ENCODE measurements around the gene FAM221A.
"Not testable (repeated sequence)": the region's sequence is repeated elsewhere in the genome, so short reads cannot be mapped to it uniquely, and the experiment has no call there.

Gene FAM221A

GRCh38 chr7:23715099-23715498 is 35.1 kb downstream of the FAM221A start:
- Histone ChIP-seq H3K4me3 (ENCODE audit: low read depth, low read length) (no peak overlapping the region), H3K4me1 (no peaks in the 10 kb centered on the region), H3K9ac (no peak overlapping the region), H3K36me3 (ENCODE audit: control insufficient read depth, insufficient read depth, low read length) (no peaks in the 10 kb centered on the region), H3K27me3 (ENCODE audit: control insufficient read depth, insufficient read depth, low read length) (no peaks in the 10 kb centered on the region), H3K27ac (no peak overlapping the region), H3K79me2 (no peaks in the 10 kb centered on the region), H3K4me2 (ENCODE audit: low read length) (no peak overlapping the region), H3K9me3 (ENCODE audit: control insufficient read depth, low read length) (no peaks in the 10 kb centered on the region), H2AFZ (no peak overlapping the region)
- no peak for TF ChIP-seq CTCF (IDR thresholded peaks at IDR 0.05)

GRCh38 chr7:23717788-23718187 is 37.8 kb downstream of the FAM221A start:
- H3K27me3 ChIP-seq (ENCODE audit: control insufficient read depth, insufficient read depth, low read length), result no peaks in the 10 kb centered on the region
- H3K4me2 ChIP-seq (ENCODE audit: low read length), result no peak overlapping the region
- no peaks in the 10 kb centered on the region for H3K9me3 ChIP-seq (ENCODE audit: control insufficient read depth, low read length)
- H3K36me3 ChIP-seq (ENCODE audit: control insufficient read depth, insufficient read depth, low read length), result no peaks in the 10 kb centered on the region
- no peak for TF ChIP-seq CTCF (IDR thresholded peaks at IDR 0.05)
- no peak overlapping the region for H2AFZ ChIP-seq
- H3K9ac ChIP-seq, result no peak overlapping the region
- no peak overlapping the region for H3K27ac ChIP-seq
- no peaks in the 10 kb centered on the region for H3K4me1 ChIP-seq
- H3K4me3 ChIP-seq (ENCODE audit: low read depth, low read length), result no peak overlapping the region
- H3K79me2 ChIP-seq, result no peaks in the 10 kb centered on the region

- Histone ChIP-seq H3K9me3 (ENCODE audit: control insufficient read depth, low read length) (no peaks in the 10 kb centered on the region), H3K4me1 (no peaks in the 10 kb centered on the region), H3K4me3 (ENCODE audit: low read depth, low read length) (no peak overlapping the region), H3K27me3 (ENCODE audit: control insufficient read depth, insufficient read depth, low read length) (no peaks in the 10 kb centered on the region), H3K4me2 (ENCODE audit: low read length) (no peak overlapping the region), H3K79me2 (no peaks in the 10 kb centered on the region), H3K9ac (no peak overlapping the region), H2AFZ (no peak overlapping the region), H3K27ac (no peak overlapping the region), H3K36me3 (ENCODE audit: control insufficient read depth, insufficient read depth, low read length) (no peaks in the 10 kb centered on the region)
- no peak for TF ChIP-seq CTCF (IDR thresholded peaks at IDR 0.05)
Measured at GRCh38 chr7:23721456-23721855, 41.5 kb downstream of the FAM221A start.

- H3K9ac ChIP-seq; H3K36me3 ChIP-seq (ENCODE audit: control insufficient read depth, insufficient read depth, low read length); H3K4me1 ChIP-seq; H3K9me3 ChIP-seq (ENCODE audit: control insufficient read depth, low read length); H3K79me2 ChIP-seq; H2AFZ ChIP-seq; H3K27me3 ChIP-seq (ENCODE audit: control insufficient read depth, insufficient read depth, low read length); H3K4me2 ChIP-seq (ENCODE audit: low read length); H3K27ac ChIP-seq; H3K4me3 ChIP-seq (ENCODE audit: low read depth, low read length): not testable (repeated sequence)
Measured at GRCh38 chr7:23722587-23723216, 42.7 kb downstream of the FAM221A start.

- not testable (repeated sequence) for H3K36me3 ChIP-seq (ENCODE audit: control insufficient read depth, insufficient read depth, low read length); H3K27ac ChIP-seq; H3K4me3 ChIP-seq (ENCODE audit: low read depth, low read length)
Measured at GRCh38 chr7:23724113-23724512, 44.1 kb downstream of the FAM221A start.

GRCh38 chr7:23742051-23742450 is 62.1 kb downstream of the FAM221A start:
- Histone ChIP-seq H3K9ac (no peak overlapping the region), H3K9me3 (ENCODE audit: control insufficient read depth, low read length) (no peaks in the 10 kb centered on the region), H2AFZ (no peak overlapping the region), H3K36me3 (ENCODE audit: control insufficient read depth, insufficient read depth, low read length) (no peaks in the 10 kb centered on the region), H3K27me3 (ENCODE audit: control insufficient read depth, insufficient read depth, low read length) (no peaks in the 10 kb centered on the region), H3K27ac (no peak overlapping the region), H3K4me1 (no peaks in the 10 kb centered on the region), H3K4me3 (ENCODE audit: low read depth, low read length) (no peak overlapping the region), H3K79me2 (no peaks in the 10 kb centered on the region), H3K4me2 (ENCODE audit: low read length) (no peak overlapping the region)
- TF ChIP-seq CTCF (IDR thresholded peaks at IDR 0.05), result no peak

More at GRCh38 chr7:23724113-23724512, 44.1 kb downstream of the FAM221A start:
- not testable (repeated sequence) for H3K4me2 ChIP-seq (ENCODE audit: low read length); H3K27me3 ChIP-seq (ENCODE audit: control insufficient read depth, insufficient read depth, low read length); H3K9me3 ChIP-seq (ENCODE audit: control insufficient read depth, low read length); H3K79me2 ChIP-seq; H3K4me1 ChIP-seq; H3K9ac ChIP-seq; H2AFZ ChIP-seq
